ENCODE results near the gene ANKIB1.

DNA sequence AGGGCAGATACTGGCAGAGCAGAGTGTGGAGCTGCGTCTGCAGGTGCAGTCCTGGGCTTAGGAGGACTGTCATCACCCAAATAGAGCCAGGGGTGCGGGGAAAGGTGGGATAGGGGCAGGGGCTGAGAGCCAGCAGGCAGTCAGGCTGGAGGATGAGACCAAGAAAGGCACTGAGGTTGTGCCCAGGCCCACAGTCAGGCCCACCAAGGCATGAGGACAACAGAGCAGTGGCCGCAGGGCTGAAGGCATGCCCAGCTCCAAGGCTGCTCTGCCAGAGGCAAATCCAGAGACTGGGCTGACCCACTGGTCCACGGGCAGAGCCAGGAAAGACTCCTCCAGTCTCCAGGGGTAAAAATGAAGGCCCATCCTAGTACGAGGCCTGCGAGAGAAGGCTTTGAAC, 177.2 kb downstream of the ANKIB1 start:
- TF ChIP-seq RFX5 (IDR thresholded peaks at IDR 0.05; ENCODE audit: low read length), result no peak
- TF ChIP-seq, protein P1, sequence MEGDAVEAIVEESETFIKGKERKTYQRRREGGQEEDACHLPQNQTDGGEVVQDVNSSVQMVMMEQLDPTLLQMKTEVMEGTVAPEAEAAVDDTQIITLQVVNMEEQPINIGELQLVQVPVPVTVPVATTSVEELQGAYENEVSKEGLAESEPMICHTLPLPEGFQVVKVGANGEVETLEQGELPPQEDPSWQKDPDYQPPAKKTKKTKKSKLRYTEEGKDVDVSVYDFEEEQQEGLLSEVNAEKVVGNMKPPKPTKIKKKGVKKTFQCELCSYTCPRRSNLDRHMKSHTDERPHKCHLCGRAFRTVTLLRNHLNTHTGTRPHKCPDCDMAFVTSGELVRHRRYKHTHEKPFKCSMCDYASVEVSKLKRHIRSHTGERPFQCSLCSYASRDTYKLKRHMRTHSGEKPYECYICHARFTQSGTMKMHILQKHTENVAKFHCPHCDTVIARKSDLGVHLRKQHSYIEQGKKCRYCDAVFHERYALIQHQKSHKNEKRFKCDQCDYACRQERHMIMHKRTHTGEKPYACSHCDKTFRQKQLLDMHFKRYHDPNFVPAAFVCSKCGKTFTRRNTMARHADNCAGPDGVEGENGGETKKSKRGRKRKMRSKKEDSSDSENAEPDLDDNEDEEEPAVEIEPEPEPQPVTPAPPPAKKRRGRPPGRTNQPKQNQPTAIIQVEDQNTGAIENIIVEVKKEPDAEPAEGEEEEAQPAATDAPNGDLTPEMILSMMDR (IDR thresholded peaks at IDR 0.05), result no peak
